Fibroblast of lung (primary cell): ENCODE measurements around the gene ASTN2. TPM values are rescaled to one million over a fixed set of nuclear protein-coding genes. Genes with fewer than 3 reads are reported as not detected.

ENCODE experiments used
- DNase-seq, 2 donors: peaks; one replicate each; pipeline versions ENCODE4 v3.0.0 to v3.0.0-alpha.2; 2010; ENCODE audit warnings: low read depth in 2 of 2
- H2AFZ ChIP-seq: 2 replicates; pipeline ENCODE4 v1.5.1; 2012; ENCODE audit warnings: low read length, control low read depth, inconsistent platforms
- H3K27ac ChIP-seq: 2 replicates; pipeline ENCODE4 v1.5.1; 2011; ENCODE audit warnings: low read length, control low read depth; ENCODE audit not compliant: insufficient read depth
- H3K27me3 ChIP-seq: 2 replicates; pipeline ENCODE4 v1.5.1; 2011; ENCODE audit warnings: mild to moderate bottlenecking, low read length; ENCODE audit not compliant: control insufficient read depth, insufficient read depth
- H3K36me3 ChIP-seq: 2 replicates; pipeline ENCODE4 v1.5.1; 2011; ENCODE audit warnings: low read length; ENCODE audit not compliant: control insufficient read depth, insufficient read depth
- H3K4me1 ChIP-seq: 2 replicates; pipeline ENCODE4 v1.5.1; 2011; ENCODE audit warnings: low read length; ENCODE audit not compliant: control insufficient read depth, insufficient read depth; ENCODE audit errors: extremely low read depth
- H3K4me2 ChIP-seq: 2 replicates; pipeline ENCODE4 v1.5.1; 2011; ENCODE audit warnings: low read length, control low read depth; ENCODE audit not compliant: insufficient read depth; ENCODE audit errors: extremely low read depth
- H3K4me3 ChIP-seq, 4 experiments: fragments of 200-600 bp in 1 of 4; sonication (generic) in 1 of 4; replicated peaks in 1 of 4; 2 replicates each; pipeline ENCODE4 v1.5.1; 2011 to 2016; ENCODE audit warnings: low read length in 4 of 4, low read depth in 3 of 4, mild to moderate bottlenecking in 3 of 4, control low read depth in 2 of 4, inconsistent platforms in 1 of 4, mixed read lengths in 1 of 4; ENCODE audit not compliant: insufficient read depth in 1 of 4; ENCODE audit errors: control extremely low read depth in 1 of 4
- H3K79me2 ChIP-seq: 2 replicates; pipeline ENCODE4 v1.5.1; 2012; ENCODE audit warnings: mild to moderate bottlenecking, low read length, inconsistent platforms; ENCODE audit not compliant: control insufficient read depth, insufficient read depth
- H3K9ac ChIP-seq: 2 replicates; pipeline ENCODE4 v1.5.1; 2011; ENCODE audit warnings: mild to moderate bottlenecking, low read length, control low read depth; ENCODE audit not compliant: insufficient read depth
- H3K9me3 ChIP-seq: 2 replicates; pipeline ENCODE4 v1.5.1; 2012; ENCODE audit warnings: low read depth, low read length; ENCODE audit not compliant: control insufficient read depth, insufficient read depth
- H4K20me1 ChIP-seq: 2 replicates; pipeline ENCODE4 v1.5.1; 2011; ENCODE audit warnings: low read length; ENCODE audit not compliant: control insufficient read depth, insufficient read depth; ENCODE audit errors: extremely low read depth
- CTCF ChIP-seq, 2 donors: IDR thresholded peaks in 1 of 2; conservative IDR thresholded peaks in 1 of 2; 1 replicate in 1 of 2; 2 replicates in 1 of 2; pipeline ENCODE4 v1.5.1; 2011 to 2012; ENCODE audit warnings: low read length in 2 of 2, control low read depth in 1 of 2, inconsistent platforms in 1 of 2, low read depth in 1 of 2, mild to moderate bottlenecking in 1 of 2
- EZH2 ChIP-seq: IDR thresholded peaks from 2 replicates; pipeline ENCODE4 v1.5.1; 2012; ENCODE audit warnings: low read length, control low read depth, mild to moderate bottlenecking; ENCODE audit errors: missing control alignments
- polyA plus RNA-seq, 2 donors: library from polyadenylated mRNA; depleted of rRNA in 1 of 2; stranded (reverse) in 1 of 2; unstranded in 1 of 2; fragments of >200 nt; gene quantifications; 2 replicates each; pipeline ENCODE4 v1.2.1, GENCODE V29; 2011 to 2012; ENCODE audit warnings: missing spikeins in 1 of 2
- total RNA-seq: library from RNA; depleted of rRNA; stranded (reverse); fragments of >200 nt; gene quantifications from 2 replicates; pipeline ENCODE4 v1.2.1, GENCODE V29; 2014

Gene ASTN2
- total and polyA plus RNA-seq, 2 donors (not counting 1 experiment from before 2014, with no cell fraction given), result 2.2 to 19.2 TPM

- H3K9ac ChIP-seq, result no peak overlapping the region
- no peak overlapping the region for H3K4me2 ChIP-seq
- H2AFZ ChIP-seq, result no peak overlapping the region
- no peak overlapping the region for H3K27ac ChIP-seq
- no peak for TF ChIP-seq CTCF (conservative IDR thresholded peaks at IDR 0.05 in 1 of 2, IDR thresholded peaks at IDR 0.05 in 1 of 2; ENCODE audit: low read depth in 1 of 2, low read length in 2 of 2)
- TF ChIP-seq EZH2, result no peak
- H3K4me1 ChIP-seq, result peaks cover 3% of the 10 kb centered on the region
- no peak for DNase-seq
- H3K36me3 ChIP-seq, result peaks cover 20% of the 10 kb centered on the region
- peaks cover 19% of the 10 kb centered on the region for H3K79me2 ChIP-seq
- no peak overlapping the region for H3K4me3 ChIP-seq
- H4K20me1 ChIP-seq, result peaks cover 2% of the 10 kb centered on the region
- no peaks in the 10 kb centered on the region for H3K9me3 ChIP-seq
- H3K27me3 ChIP-seq, result no peaks in the 10 kb centered on the region
Observed at GRCh38 chr9:116700279-116700678, 714.6 kb downstream of the ASTN2 start.

GRCh38 chr9:116697887-116698286, 717.0 kb downstream of the ASTN2 start:
- no peak overlapping the region for H3K27ac ChIP-seq
- no peak overlapping the region for H3K4me3 ChIP-seq
- peaks cover 11% of the 10 kb centered on the region for H3K4me1 ChIP-seq
- no peak overlapping the region for H3K4me2 ChIP-seq
- H4K20me1 ChIP-seq, result peaks cover 4% of the 10 kb centered on the region
- no peak for DNase-seq
- TF ChIP-seq CTCF (conservative IDR thresholded peaks at IDR 0.05 in 1 of 2, IDR thresholded peaks at IDR 0.05 in 1 of 2; ENCODE audit: low read depth in 1 of 2, low read length in 2 of 2) (no peak), EZH2 (no peak)
- no peak overlapping the region for H2AFZ ChIP-seq
- no peaks in the 10 kb centered on the region for H3K27me3 ChIP-seq
- no peaks in the 10 kb centered on the region for H3K9me3 ChIP-seq
- H3K9ac ChIP-seq, result no peak overlapping the region
- peaks cover 20% of the 10 kb centered on the region for H3K36me3 ChIP-seq
- H3K79me2 ChIP-seq, result peaks cover 34% of the 10 kb centered on the region

GRCh38 chr9:116697362-116697761, 717.5 kb downstream of the ASTN2 start:
- Histone ChIP-seq H3K9me3 (no peaks in the 10 kb centered on the region), H4K20me1 (peaks cover 4% of the 10 kb centered on the region), H3K27me3 (no peaks in the 10 kb centered on the region), H3K27ac (no peak overlapping the region), H2AFZ (no peak overlapping the region), H3K9ac (no peak overlapping the region), H3K79me2 (peaks cover 36% of the 10 kb centered on the region), H3K4me2 (no peak overlapping the region), H3K4me3 (no peak overlapping the region), H3K4me1 (peaks cover 11% of the 10 kb centered on the region), H3K36me3 (peaks cover 20% of the 10 kb centered on the region)
- TF ChIP-seq CTCF (conservative IDR thresholded peaks at IDR 0.05 in 1 of 2, IDR thresholded peaks at IDR 0.05 in 1 of 2; ENCODE audit: low read depth in 1 of 2, low read length in 2 of 2), result no peak
- no peak for TF ChIP-seq EZH2
- peak; percentile 23 to 81 for DNase-seq
